HepG2 (cell line): ENCODE data around the gene SMAD6.

ENCODE experiments used
- BCLAF1 ChIP-seq: fragments of 450-650 bp; IDR thresholded peaks from 2 replicates; pipeline ENCODE4 v1.6.1; 2017; ENCODE audit warnings: mild to moderate bottlenecking
- CTCF ChIP-seq: sonication (generic); formaldehyde crosslinking; IDR thresholded peaks from 2 replicates; pipeline ENCODE4 v1.5.0; 2020; ENCODE audit warnings: mild to moderate bottlenecking, missing genetic modification reagents, moderate library complexity
- KLF9 ChIP-seq: IDR thresholded peaks from 2 replicates; pipeline ENCODE4 v1.6.1; 2016; ENCODE audit warnings: low read depth
- RCOR2 ChIP-seq: IDR thresholded peaks from 2 replicates; pipeline ENCODE4 v1.6.1; 2016; ENCODE audit warnings: missing biosample characterization, missing genetic modification reagents
- TCF12 ChIP-seq, 2 experiments: fragments of 450-650 bp in 1 of 2; sonication (generic) in 1 of 2; formaldehyde crosslinking in 1 of 2; IDR thresholded peaks; 2 replicates each; pipeline versions ENCODE4 v1.6.1 to v1.8.0; 2017 to 2022; ENCODE audit warnings: antibody characterized with exemption in 1 of 2, mild to moderate bottlenecking in 1 of 2, missing genetic modification reagents in 1 of 2, moderate library complexity in 1 of 2
- ZNF740 ChIP-seq: sonication (generic); formaldehyde crosslinking; IDR thresholded peaks from 2 replicates; pipeline ENCODE4 v1.4.0; 2020; ENCODE audit warnings: missing genetic modification reagents

- no peak for TF ChIP-seq TCF12 (IDR thresholded peaks at IDR 0.05)
- no peak for TF ChIP-seq TCF12 (CRISPR knock-in tag; IDR thresholded peaks at IDR 0.05)
- no peak for TF ChIP-seq KLF9 (CRISPR knock-in tag)
- no peak for TF ChIP-seq ZNF740 (CRISPR knock-in tag)
- TF ChIP-seq CTCF (CRISPR knock-in tag) = no peak
- TF ChIP-seq RCOR2 (CRISPR knock-in tag) = no peak
- no peak for TF ChIP-seq BCLAF1
These were observed 62.2 kb downstream of the SMAD6 start for GRCh38 chr15:66764072-66764786.
